ENCODE measurements around the gene IMPDH2.
"Not testable (repeated sequence)": the region's sequence is repeated elsewhere in the genome, so short reads cannot be mapped to it uniquely, and the experiment has no call there.

Gene IMPDH2

GRCh38 chr3:49021213-49021812 is 7.9 kb downstream of the IMPDH2 start:
- peak; percentile 98 for DNase-seq

DNA sequence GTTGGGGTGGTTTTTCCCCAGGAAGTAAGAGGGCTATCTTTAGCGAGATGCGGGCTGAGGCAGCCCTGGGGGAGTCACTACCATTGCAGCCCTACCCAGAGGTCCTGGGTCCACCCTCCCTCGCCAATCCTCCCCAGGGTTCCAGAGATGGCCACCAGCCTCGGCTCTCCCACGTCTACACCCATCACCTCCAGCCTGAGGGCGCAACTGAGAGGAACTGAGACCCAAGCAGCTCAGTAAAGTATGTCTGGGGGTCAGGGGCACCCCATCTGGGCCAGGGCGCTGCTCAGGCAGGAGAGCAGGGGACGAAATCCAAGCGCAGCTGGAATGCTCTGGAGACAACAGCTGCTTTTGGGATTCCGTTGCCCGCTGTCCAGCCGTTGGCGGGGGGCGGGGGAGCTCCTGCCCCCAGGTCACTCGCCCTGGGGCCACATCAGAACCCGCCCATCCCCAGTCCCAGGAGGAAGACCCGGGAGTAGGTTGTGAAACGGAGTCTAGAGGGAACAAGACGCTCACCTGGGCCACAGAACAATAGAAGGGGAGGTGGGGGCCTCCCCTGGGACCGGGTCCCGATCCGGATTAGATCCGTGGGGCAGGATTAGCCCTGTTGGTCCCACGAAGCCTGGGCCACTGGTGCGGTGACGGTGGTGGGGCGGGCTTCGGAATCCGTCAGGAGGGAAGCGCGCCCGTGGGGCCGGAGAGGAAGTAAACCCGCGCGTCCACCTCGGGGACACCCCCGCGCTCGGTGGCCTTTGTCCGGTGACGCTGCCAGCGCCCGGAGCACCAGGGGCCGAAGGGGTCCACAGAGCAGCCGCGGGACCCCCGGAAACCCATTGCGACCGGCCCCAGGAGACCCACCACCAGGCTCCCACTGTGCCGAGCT is 8.6 kb downstream of the IMPDH2 start:
- no peak for DNase-seq

DNA sequence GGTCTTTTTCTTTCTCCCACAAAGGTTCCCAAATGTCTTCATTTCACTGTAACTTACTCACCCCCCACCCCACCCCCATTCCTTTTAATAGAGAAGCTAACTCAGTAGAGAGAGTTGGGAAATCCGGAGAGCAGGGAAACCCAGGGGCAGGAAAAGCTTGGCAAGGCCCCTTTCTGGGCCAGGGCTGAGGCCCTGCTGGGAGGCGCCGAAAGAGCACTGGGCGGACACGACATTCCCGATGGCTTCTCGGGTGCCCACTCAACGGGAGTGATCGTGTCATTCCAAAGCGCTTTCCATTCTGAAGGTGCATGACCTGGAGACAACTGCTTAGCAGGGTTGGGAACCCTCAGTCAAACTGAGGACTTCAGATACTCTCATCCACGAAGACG is 9.3 kb downstream of the IMPDH2 start:
- DNase-seq, result no peak

- DNase-seq, result no peak
Measured at GRCh38 chr3:49018707-49019006, 10.5 kb downstream of the IMPDH2 start.

DNA sequence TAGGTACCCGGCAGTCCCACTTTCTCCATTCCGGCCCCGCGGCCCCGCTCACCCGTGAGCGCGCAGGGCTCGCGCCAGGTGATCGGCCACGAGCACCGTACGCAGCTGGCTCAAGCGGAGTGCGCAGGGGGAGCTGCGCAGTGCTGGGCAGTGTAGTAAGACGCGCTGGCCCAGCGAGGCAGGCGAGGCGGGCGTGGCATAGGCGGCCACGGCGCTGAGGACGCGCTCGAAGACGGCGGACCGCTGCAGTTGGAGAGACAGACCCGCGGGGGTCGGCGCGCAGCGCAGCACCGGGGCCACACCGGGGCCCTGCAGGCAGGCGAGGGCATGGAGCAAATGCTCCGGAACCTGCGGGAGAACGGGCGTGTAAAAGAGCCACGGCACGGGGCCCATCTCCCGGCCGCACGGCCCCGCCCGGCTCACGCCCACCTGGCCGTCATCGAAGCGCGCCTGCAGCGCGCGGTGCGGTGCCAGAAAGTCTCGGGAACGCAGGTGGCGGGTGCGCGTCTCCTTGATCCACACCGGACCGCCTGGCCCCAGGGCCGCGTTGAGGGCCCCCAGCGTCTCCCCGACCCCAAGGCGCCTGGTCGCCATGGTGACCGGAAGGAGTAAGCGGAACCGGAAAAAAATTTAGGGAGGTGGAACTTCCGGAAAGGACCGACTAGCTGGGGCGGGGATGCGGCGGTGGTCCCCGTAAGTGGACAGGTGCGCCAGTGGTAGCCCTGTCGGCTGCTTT is 11.1 kb downstream of the IMPDH2 start, which contains the start of gene DALRD3:
TSS of gene DALRD3 (minus strand) at position 610 of the 736 bp plus-strand sequence. CDS start at position 594, 16 bp downstream.
- peak; percentile 41 for DNase-seq

- no peak for DNase-seq
Measured at GRCh38 chr3:49017229-49017970, 11.8 kb downstream of the IMPDH2 start.

GRCh38 chr3:49016414-49017228 is 12.6 kb downstream of the IMPDH2 start:
- DNase-seq, result no peak

DNA sequence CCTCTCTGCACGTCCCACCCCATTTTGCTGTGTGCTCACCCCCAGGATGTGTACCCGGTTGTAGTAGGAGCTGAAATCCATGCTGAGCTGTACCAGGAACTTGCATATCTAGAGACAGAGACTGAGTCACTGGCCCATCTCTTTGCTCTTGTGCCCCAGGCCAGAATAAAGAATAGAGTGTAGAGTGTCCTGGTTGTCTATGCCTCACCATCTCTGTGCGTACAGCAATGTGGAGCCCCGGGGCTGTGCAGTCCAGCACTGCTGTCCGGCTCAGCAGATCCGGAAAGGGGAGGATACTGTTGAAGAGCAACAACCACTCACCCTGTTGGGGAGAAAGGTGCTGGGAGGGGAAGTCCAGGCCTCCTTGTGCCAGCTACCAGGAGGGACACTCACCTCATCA is 13.4 kb downstream of the IMPDH2 start:
- DNase-seq, result no peak

- DNase-seq, result no peak
Measured at GRCh38 chr3:49015072-49015471, 14.1 kb downstream of the IMPDH2 start.

- DNase-seq, result no peak
Measured at GRCh38 chr3:49013738-49014660, 15.2 kb downstream of the IMPDH2 start.

GRCh38 chr3:49013113-49013737 is 16.0 kb downstream of the IMPDH2 start:
- DNase-seq, result no peak

GRCh38 chr3:49012441-49013017 is 16.7 kb downstream of the IMPDH2 start:
- no peak for DNase-seq

GRCh38 chr3:49009396-49009795 is 19.8 kb downstream of the IMPDH2 start:
- DNase-seq, result no peak

DNA sequence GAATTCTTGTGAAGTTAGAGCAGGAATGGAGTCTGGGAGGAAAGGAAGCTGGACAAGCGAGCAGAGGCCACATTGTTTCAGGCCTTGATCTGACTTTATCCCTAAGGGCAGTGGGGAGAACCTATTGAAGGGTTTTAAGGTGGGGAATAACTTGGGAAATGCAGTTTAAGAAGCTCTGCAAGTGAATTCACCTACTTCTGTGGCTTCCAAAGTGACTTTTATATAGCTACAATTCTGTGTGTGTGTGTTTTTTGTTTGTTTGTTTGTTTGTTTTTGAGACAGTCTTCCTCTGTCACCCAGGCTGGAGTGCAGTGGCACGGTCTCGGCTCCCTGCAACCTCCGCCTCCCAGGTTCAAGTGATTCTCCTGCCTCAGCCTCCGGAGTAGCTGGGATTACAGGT is 20.6 kb downstream of the IMPDH2 start:
- not testable (repeated sequence) for DNase-seq

- DNase-seq, result peak; percentile 81
Measured at GRCh38 chr3:49007771-49008528, 21.2 kb downstream of the IMPDH2 start.

GRCh38 chr3:49007068-49007770 is 22.0 kb downstream of the IMPDH2 start, which contains the start of gene WDR6:
WDR6 (plus strand) TSS chr3:49007391; CDS start chr3:49007432, 41 bp downstream.
- peak; percentile 98 for DNase-seq

- DNase-seq, result no peak
Measured at GRCh38 chr3:49006408-49007067, 22.7 kb downstream of the IMPDH2 start.

DNA sequence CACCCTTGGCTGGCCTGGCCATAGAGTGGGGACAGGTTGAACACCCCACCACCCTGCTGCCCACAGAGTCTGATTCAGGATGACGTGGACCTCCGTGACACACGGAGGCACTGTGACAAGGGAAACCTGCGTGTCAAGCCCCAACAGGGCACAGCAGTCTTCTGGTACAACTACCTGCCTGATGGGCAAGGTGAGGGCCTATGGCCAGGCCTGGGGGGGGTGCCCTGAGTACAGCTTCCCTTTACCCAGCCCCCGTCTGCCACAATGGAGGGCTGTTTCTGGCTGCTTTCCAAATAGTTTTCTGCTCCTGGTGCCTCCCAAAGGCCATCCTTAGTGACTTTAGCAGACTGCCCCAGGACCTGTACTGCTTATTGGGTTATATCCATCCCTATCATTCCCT is 23.2 kb downstream of the IMPDH2 start:
- DNase-seq, result no peak

Data from effector CD4-positive, alpha-beta T cell (primary cell).